HCT116 (cell line): ENCODE data around the gene MTHFD1L.

Experiments used
- EZH2 ChIP-seq: fragments of 200-600 bp; sonication (generic); IDR thresholded peaks from 2 replicates; pipeline ENCODE4 v1.6.1; 2017; ENCODE audit warnings: antibody characterized with exemption, mixed run types
- POLR2A ChIP-seq: IDR thresholded peaks from 2 replicates; pipeline ENCODE4 v1.7.0; 2011; ENCODE audit warnings: borderline replicate concordance; ENCODE audit not compliant: insufficient read depth, insufficient read length; ENCODE audit errors: extremely low read depth
- POLR2AphosphoS5 ChIP-seq: IDR thresholded peaks from 2 replicates; pipeline ENCODE4 v1.6.1; 2011; ENCODE audit warnings: mild to moderate bottlenecking, low read depth, low read length, moderate library complexity
- SRF ChIP-seq: IDR thresholded peaks from 2 replicates; pipeline ENCODE4 v1.6.1; 2012; ENCODE audit warnings: low read depth
- TF ChIP-seq, protein P1 (sequence below): IDR thresholded peaks from 2 replicates; pipeline ENCODE4 v1.6.1; 2012; ENCODE audit warnings: low read depth
- TF ChIP-seq, protein P2 (sequence below): IDR thresholded peaks from 2 replicates; pipeline ENCODE4 v1.6.1; 2011; ENCODE audit warnings: mild to moderate bottlenecking, low read length, moderate library complexity; ENCODE audit not compliant: insufficient replicate concordance; ENCODE audit errors: extremely low read depth
- TF ChIP-seq, protein P3 (sequence below), 3 experiments: fragments of 200-600 bp in 1 of 3; sonication (generic) in 1 of 3; IDR thresholded peaks in 2 of 3; conservative IDR thresholded peaks in 1 of 3; 2 replicates each; pipeline ENCODE4 v1.5.1; 2012 to 2017; ENCODE audit warnings: low read depth in 2 of 3, low read length in 2 of 3, antibody characterized with exemption in 1 of 3, borderline replicate concordance in 1 of 3, control low read depth in 1 of 3, mild to moderate bottlenecking in 1 of 3, mixed read lengths in 1 of 3, mixed run types in 1 of 3, moderate library complexity in 1 of 3; ENCODE audit not compliant: insufficient read depth in 1 of 3
- TF ChIP-seq, protein P4 (sequence below): IDR thresholded peaks from 2 replicates; pipeline ENCODE4 v1.6.1; 2012

DNA sequence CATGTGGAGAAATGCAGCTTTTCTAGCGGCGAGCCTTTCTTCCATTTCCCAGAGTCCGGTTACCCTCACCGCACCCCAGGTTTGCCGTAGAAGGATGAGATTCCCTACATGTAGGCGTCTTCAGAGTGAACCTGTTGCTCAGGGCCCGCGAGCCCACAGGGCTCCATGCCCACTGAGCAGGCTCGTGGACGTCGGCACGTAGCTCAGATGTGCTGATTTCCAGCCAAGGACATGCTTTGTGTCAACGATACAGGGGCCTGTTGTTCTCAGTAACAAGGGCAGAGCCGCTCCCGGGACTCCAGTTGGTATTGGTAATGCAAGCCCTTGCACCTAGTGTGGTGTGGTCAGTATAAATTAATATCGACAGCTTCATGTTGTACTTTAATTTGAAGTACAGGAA, 159.6 kb downstream of the MTHFD1L start:
- TF ChIP-seq POLR2AphosphoS5 = no peak
- TF ChIP-seq, protein P1, sequence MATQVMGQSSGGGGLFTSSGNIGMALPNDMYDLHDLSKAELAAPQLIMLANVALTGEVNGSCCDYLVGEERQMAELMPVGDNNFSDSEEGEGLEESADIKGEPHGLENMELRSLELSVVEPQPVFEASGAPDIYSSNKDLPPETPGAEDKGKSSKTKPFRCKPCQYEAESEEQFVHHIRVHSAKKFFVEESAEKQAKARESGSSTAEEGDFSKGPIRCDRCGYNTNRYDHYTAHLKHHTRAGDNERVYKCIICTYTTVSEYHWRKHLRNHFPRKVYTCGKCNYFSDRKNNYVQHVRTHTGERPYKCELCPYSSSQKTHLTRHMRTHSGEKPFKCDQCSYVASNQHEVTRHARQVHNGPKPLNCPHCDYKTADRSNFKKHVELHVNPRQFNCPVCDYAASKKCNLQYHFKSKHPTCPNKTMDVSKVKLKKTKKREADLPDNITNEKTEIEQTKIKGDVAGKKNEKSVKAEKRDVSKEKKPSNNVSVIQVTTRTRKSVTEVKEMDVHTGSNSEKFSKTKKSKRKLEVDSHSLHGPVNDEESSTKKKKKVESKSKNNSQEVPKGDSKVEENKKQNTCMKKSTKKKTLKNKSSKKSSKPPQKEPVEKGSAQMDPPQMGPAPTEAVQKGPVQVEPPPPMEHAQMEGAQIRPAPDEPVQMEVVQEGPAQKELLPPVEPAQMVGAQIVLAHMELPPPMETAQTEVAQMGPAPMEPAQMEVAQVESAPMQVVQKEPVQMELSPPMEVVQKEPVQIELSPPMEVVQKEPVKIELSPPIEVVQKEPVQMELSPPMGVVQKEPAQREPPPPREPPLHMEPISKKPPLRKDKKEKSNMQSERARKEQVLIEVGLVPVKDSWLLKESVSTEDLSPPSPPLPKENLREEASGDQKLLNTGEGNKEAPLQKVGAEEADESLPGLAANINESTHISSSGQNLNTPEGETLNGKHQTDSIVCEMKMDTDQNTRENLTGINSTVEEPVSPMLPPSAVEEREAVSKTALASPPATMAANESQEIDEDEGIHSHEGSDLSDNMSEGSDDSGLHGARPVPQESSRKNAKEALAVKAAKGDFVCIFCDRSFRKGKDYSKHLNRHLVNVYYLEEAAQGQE = no peak
- TF ChIP-seq, protein P2, sequence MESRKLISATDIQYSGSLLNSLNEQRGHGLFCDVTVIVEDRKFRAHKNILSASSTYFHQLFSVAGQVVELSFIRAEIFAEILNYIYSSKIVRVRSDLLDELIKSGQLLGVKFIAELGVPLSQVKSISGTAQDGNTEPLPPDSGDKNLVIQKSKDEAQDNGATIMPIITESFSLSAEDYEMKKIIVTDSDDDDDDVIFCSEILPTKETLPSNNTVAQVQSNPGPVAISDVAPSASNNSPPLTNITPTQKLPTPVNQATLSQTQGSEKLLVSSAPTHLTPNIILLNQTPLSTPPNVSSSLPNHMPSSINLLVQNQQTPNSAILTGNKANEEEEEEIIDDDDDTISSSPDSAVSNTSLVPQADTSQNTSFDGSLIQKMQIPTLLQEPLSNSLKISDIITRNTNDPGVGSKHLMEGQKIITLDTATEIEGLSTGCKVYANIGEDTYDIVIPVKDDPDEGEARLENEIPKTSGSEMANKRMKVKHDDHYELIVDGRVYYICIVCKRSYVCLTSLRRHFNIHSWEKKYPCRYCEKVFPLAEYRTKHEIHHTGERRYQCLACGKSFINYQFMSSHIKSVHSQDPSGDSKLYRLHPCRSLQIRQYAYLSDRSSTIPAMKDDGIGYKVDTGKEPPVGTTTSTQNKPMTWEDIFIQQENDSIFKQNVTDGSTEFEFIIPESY = no peak
- TF ChIP-seq, protein P3, sequence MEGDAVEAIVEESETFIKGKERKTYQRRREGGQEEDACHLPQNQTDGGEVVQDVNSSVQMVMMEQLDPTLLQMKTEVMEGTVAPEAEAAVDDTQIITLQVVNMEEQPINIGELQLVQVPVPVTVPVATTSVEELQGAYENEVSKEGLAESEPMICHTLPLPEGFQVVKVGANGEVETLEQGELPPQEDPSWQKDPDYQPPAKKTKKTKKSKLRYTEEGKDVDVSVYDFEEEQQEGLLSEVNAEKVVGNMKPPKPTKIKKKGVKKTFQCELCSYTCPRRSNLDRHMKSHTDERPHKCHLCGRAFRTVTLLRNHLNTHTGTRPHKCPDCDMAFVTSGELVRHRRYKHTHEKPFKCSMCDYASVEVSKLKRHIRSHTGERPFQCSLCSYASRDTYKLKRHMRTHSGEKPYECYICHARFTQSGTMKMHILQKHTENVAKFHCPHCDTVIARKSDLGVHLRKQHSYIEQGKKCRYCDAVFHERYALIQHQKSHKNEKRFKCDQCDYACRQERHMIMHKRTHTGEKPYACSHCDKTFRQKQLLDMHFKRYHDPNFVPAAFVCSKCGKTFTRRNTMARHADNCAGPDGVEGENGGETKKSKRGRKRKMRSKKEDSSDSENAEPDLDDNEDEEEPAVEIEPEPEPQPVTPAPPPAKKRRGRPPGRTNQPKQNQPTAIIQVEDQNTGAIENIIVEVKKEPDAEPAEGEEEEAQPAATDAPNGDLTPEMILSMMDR (IDR thresholded peaks at IDR 0.05 in 2 of 3, conservative IDR thresholded peaks at IDR 0.05 in 1 of 3; ENCODE audit: borderline replicate concordance in 1 of 3, insufficient read depth in 1 of 3, low read depth in 2 of 3, low read length in 2 of 3) = no peak
- no peak for TF ChIP-seq SRF
- TF ChIP-seq EZH2 = no peak
- no peak for TF ChIP-seq POLR2A
- TF ChIP-seq, protein P4, sequence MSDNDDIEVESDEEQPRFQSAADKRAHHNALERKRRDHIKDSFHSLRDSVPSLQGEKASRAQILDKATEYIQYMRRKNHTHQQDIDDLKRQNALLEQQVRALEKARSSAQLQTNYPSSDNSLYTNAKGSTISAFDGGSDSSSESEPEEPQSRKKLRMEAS = no peak
